Neural cell (in vitro differentiated cells): Measurements from ENCODE around the gene DDA1.

ENCODE experiments used
- CTCF ChIP-seq: fragments of 450-650 bp; IDR thresholded peaks from 2 replicates; pipeline ENCODE4 v1.5.1; 2014; ENCODE audit warnings: antibody characterized with exemption, mild to moderate bottlenecking, moderate library complexity; ENCODE audit not compliant: poor library complexity, severe bottlenecking
- EP300 ChIP-seq: fragments of 450-650 bp; conservative IDR thresholded peaks from 2 replicates; pipeline ENCODE4 v1.6.1; 2014; ENCODE audit warnings: antibody characterized with exemption, mild to moderate bottlenecking, moderate library complexity; ENCODE audit not compliant: poor library complexity, severe bottlenecking
- EZH2 ChIP-seq: fragments of 200-600, 300-800 bp; shearing (Covaris generic), sonication (generic); IDR thresholded peaks from 2 replicates; pipeline ENCODE4 v1.6.1; 2014; ENCODE audit warnings: antibody characterized with exemption, low read length, borderline replicate concordance, mild to moderate bottlenecking; ENCODE audit not compliant: insufficient read depth, poor library complexity, severe bottlenecking
- MXI1 ChIP-seq: fragments of 450-650 bp; conservative IDR thresholded peaks from 2 replicates; pipeline ENCODE4 v1.6.1; 2014; ENCODE audit warnings: antibody characterized with exemption, mild to moderate bottlenecking; ENCODE audit not compliant: poor library complexity, severe bottlenecking
- POLR2AphosphoS5 ChIP-seq: IDR thresholded peaks from 2 replicates; pipeline ENCODE4 v1.6.1; 2012
- TAF1 ChIP-seq: IDR thresholded peaks from 2 replicates; pipeline ENCODE4 v1.6.1; 2012; ENCODE audit warnings: low read depth

- TF ChIP-seq POLR2AphosphoS5 (no peak), CTCF (no peak), EP300 (no peak), TAF1 (no peak), MXI1 (no peak), EZH2 (no peak)
Observed at GRCh38 chr19:17324357-17325114, 15.2 kb downstream of the DDA1 start.
